Measurements from ENCODE around the gene ATL1.
A peak's percentile ranks its signal among the peaks of the same experiment; 100 is the strongest.
"Not testable (repeated sequence)": the region's sequence is repeated elsewhere in the genome, so short reads cannot be mapped to it uniquely, and the experiment has no call there.

ATL1 gene

DNA sequence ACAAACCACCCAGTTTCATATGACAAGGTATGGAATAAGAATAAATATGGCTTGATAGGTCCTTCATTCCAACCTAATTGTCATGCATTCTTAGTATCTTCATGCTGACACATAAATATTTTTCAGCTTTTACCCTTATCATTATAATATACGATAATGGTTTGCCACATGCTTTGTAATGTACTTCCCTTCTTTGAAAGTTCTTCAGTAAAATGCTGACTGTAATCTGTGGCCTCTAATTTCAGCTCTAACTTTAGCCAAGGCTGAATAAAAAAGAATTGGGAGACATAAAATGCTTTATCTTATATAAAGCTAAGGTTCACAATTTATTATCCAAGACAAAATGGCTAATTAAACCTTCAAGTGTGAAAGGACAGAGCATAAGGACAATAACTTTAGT lies 24.9 kb upstream of the ATL1 start:
- DNase-seq (ENCODE audit: low spot score), result no peak

DNA sequence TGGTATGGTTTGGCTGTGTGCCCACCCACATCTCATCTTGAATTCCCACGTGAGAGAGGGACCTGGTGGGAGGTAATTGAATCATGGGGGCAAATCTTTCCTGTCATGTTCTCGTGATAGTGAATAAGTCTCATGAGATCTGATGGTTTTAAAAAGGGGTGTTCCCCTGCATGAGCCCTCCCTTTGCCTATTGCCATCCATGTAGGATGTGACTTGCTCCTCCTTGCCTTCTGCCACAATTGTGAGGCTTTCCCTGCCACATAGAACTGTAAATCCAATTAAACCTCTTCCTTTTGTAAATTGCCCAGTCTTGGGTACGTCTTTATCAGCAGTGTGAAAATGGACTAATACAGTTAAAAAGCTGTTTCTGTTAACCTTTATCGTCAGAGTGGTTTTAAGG lies 21.9 kb upstream of the ATL1 start:
- DNase-seq (ENCODE audit: low spot score), result not testable (repeated sequence)

DNA sequence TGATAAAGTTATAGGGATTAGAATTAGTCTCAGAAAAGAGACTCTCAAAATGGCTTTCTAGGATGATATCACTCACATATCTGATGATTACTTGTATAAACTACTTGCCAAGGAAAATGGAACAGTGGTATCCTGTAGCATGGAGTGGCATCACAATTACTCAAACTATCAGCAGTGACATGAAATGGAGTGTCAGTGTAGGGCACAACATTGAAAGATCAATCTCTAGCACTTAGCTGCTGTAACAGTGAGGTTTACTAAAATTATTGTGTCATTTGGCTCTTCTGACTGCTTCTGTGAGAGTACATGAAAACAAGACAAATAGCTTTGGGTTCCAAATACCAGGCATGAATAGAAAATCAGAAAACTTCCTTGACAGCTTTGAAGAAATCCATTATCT lies 20.9 kb upstream of the ATL1 start:
- no peak for DNase-seq (ENCODE audit: low spot score)

DNA sequence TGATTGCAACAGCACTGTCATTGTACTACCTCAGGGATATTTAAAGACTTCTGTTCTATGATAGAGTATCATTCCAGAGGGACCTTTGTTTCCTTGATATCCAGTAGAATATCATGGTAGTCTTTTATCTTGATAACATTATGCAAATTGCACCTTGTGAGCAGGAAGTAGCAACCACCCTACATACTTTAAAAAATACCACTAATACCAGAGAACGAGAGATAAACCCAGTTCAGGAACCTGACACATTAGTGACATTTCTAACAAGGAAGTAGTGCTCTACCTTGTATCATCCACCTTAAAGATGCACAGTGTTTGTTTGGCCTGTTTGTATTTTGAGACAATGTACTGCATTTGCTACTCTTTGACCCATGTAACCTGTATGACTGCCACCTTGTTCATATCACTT lies 18.8 kb upstream of the ATL1 start:
- DNase-seq (ENCODE audit: low spot score), result no peak

DNA sequence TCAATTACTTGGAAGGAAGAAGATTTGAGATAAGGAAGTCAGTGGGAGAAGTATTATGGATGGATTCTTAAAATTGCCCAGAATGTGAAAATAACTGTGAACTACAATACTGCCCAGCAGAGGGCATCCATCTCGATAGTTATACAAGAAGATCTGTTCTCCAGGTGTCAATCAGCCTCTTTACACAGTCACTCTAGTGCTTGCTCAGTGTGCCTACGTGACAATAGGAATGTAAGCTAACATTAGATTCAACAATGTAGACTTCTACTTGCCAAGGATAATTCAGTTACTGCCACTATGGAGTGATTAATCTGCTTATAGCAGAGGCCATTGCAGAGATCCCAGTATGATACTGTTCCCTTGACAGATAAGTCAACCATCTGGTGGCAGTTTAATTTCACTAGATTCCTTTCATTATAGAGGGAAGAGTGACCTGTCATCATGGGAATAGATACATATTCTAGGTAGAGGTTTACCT lies 17.0 kb upstream of the ATL1 start:
- peak; percentile 47 for DNase-seq (ENCODE audit: low spot score)

DNA sequence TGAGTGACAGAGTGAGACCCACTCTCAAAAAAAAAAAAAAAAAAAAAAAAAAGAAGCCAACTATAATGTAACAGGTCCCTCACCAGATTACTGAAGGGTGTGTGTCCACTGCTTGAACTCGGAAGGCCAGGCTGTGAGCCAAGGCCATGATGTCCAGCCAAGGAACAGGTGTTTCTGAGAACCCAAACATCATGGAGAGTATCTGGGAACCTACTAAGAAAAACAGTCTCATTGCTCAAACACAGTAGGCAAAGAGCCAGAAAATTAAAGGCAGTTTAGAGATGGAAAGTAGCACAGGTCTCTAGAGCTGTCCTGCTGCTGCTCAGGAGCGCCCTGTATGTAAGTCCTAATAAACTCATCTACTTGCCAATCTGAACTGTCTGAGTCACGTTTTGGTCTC lies 15.0 kb upstream of the ATL1 start:
- DNase-seq (ENCODE audit: low spot score), result no peak

DNA sequence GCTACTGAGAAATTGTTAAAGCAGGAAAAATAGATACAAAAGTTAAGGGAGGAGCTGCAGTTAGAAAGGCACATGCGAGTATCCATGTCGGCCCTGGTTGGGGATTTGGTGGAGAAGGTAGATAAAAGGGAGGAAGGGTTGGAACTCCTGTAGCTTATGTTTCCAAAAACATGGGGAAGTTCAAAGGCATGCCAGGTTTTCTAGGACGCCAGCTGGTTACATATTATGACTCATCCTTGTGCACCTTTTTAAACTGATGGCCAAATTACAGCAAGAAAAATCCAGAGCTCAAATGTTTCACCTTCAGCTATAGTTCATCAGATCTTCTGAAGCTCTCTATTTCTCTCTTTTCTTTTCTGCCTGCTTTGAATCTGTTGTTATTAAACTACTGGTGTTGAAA lies 14.3 kb upstream of the ATL1 start:
- DNase-seq (ENCODE audit: low spot score), result no peak

DNA sequence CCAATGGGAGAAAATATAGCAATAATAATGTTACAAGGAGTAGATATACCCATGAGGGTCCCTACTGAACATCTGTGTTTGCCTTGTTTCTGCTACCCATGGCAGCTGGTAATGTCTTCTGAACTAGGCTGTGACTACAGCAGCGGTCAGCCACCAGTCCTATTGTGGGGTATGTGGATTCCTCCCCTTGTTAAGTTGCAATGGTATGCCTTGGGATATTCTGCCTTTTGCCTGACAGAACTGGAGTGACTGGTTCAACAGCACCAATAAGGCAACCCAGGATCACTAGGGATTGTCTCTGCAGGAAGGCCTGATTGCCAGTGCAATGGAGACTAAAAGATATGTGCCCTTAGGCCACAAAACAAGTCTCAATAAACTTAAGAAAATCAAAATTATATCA lies 9.7 kb upstream of the ATL1 start:
- no peak for DNase-seq (ENCODE audit: low spot score)

DNA sequence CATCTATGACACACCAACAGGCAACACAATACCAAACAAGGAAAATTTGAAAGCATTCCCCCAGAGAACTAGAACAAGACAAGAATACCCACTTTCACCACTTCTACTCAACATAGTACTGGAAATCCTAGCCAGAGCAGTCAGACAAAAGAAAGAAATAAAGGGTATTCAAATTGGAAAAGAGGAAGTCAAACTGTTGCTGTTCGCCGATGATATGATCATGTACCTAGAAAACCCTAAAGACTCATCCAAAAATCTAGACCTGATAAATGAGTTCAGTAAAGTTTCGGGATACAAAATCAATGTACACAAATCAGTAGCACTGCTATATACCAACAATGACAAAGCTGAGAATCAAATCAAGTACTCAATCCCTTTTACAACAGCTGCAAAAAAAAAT lies 8.1 kb upstream of the ATL1 start:
- no peak for DNase-seq (ENCODE audit: low spot score)

DNA sequence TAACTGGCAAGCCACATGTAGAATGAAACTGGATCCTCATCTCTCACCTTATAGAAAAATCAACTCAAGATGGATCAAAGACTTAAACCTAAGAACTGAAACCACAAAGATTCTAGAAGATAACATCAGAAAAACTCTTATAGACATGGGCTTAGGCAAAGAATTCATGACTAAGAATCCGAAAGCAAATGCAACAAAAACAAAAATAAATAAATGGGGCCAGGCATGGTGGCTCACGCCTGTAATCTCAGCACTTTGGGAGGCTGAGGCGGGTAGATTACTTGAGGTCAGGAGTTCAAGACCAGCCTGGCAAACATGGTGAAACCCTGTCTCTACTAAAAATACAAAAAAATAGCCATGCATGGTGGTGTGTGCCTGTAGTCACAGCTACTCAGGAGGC lies 7.1 kb upstream of the ATL1 start:
- DNase-seq (ENCODE audit: low spot score), result not testable (repeated sequence)

DNA sequence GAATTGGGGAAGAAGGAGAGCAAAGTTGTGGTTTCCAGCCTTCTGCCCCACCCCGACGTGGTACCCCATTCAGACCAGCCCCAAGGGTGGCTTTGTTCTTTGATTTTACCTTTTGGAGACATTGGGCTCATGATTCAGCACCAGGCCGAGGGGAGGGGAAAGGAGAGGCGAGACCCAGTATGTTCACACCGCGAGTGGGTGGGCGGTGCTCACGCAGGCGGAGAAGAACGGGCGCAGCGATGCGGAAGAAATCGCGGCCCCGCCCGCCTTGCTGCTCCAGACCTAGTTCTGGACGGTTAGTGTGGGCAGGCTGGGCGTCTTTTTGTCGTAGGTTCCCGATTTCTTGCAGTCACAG lies 963 bp downstream of the ATL1 start:
- no peak for DNase-seq (ENCODE audit: low spot score)

DNA sequence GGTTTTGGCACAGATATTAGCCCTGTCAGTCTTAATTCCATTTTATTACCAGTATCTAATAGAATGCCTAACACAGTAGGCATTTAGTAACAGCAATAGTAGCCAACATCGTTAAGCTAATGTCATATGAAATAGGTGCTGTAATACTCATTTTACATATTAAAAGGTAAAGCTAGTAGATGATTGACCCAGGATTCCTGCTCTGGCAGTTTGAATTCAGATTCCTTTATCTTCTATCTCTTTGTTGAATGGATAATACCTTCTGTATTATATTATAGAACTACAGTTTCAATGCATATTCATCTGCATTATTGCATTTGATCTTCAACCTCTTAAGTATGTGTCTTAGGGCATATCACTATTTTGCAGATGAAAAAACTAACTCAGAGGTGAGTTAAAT lies 2.9 kb downstream of the ATL1 start:
- no peak for DNase-seq (ENCODE audit: low spot score)

DNA sequence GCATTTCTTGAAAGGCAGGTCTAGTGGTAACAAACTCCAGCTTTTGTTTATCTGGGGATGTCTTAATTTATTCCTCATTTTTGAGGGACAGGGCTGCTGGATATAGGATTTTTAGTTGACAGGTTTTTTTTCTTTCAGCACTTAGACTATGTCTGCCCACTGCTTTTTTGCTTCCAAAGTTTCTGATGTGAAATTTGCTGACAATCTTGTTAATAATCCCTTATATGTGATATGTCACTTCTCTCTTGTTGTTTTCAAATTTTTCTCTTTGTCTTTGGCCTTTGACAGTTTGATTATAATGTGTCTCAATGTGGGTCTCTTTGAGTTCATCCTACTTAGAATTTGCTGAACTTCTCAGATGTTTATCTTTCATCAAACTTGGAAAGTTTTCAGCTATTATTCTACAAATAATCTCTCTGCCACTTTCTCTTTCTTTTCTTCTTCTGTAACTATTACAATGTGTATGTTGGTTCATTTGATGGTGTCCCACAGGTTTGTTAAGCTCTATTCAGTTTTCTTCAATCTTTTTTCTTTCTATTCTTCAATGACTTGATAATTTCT lies 9.8 kb downstream of the ATL1 start:
- no peak for DNase-seq (ENCODE audit: low spot score)

DNA sequence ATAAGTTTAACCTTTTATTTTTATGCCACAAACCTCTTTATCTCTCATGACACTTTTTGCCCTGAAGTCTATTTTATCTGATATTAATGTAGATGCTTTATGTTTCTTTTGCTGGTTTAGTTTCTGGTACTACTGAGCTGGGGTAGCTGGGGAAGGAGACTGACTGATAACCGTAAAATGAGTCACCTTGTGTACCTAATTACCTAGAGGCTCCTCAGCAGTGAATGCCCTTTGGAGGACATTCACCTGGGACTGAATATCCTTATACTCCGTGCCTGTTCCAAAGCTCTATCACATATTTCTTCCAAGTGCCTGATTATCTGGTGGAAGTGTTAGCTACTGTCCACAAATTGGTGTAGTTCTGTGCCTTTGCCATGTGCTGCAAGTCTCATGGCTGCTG lies 13.9 kb downstream of the ATL1 start:
- DNase-seq (ENCODE audit: low spot score), result no peak

DNA sequence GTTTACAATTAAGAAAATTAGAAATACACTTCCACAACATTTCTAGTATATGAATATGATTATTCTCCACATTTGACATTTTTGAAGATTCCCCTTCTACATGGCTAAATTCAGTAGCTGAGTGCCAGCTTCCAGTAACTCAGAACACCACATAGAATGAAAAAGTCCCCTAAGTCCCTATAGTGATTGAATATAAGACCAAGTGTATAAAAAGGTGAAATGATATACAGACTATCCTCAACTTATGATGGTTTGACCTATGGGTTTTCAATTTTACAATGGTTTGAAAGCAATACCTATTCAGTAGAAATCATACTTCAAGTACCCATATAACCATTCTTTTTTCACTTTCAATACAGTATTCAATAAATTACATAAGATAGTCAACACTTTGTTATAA lies 15.8 kb downstream of the ATL1 start:
- no peak for DNase-seq (ENCODE audit: low spot score)

DNA sequence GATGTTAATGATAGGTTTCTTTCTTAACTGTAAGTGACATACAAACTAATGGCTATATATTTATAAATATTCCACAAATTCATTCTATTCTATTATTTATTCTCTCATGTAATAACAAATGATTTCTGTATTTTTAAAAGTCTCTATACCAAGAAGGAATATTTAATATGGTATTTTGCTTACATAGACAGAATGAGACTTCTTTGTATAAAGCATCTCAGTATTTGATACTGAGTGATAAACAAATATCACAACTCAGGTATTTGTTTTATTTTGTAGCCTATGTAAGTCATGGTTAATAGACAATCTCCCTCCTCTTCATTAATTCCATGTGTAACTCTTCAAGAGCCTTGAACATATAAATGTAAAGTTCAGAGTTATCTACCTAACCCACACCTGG lies 18.0 kb downstream of the ATL1 start:
- DNase-seq (ENCODE audit: low spot score), result no peak

DNA sequence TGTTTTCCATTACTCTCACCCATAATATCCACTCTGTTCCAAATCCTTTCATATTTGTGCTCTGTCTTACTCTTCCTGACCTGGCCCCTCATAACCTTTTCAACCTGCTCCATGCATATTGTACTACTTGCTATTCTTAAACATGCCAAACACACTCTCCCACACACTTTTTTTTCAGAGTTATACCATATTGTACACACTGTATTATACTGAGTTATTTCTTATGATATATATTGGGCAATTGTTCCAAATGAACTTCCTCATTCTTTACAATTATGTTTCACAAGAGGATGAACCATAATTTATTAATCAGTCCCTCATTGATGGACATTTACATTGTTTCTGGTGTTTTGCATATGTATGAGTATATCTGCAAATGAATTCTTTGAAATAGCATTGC lies 18.5 kb downstream of the ATL1 start:
- no peak for DNase-seq (ENCODE audit: low spot score)

DNA sequence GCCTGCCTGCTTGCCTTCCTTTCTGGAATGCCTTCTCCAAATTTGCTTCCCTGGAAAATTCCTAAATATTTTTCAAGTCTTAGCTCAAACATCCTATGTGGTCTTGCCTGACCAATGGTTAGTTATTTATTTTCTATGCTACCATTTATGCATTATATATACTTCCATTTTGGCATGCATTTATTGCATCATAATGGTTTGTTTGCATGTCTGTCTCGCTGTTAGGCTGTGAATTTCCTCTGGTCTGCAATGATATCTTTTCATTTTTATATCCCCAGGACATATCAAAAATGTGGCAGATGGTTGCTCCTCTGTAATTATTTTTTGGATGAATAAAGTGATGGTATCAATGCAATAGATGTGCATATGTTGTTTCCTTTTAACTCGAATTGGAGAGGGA lies 30.5 kb downstream of the ATL1 start:
- no peak for DNase-seq (ENCODE audit: low spot score)

DNA sequence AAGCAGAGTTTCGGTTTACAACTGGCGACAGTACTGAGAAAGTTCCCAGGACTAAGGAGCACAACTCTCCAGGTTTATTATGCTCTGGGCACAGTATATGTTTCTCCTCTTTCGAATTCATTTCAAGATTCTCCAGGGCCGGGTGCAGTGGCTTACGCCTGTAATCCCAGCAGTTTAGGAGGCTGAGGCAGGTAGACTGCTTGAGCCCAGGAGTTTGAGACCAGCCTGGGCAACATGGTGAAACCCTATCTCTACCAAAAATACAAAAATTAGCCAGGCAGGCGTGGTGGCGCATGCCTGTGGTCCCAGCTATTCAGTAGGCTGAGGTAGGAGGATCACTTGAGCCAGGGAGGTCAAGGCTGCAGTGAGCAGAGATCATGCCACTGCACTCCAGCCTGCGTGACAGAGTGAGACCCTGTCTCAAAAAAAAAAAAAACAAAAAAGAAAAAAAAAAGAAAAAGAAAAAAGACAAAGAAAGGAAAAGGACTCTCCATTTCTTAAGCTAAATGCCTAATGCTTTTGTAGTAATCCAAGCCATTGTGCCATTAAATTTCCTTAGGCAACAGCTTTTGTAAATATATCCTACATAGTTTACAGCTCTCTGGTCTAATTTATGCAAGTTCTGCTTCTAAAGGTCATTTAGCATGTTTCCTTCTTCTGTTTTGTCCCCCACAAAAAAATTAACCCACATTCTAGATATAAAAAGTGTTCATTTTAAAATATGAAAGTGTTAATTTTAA lies 34.8 kb downstream of the ATL1 start:
- no peak for DNase-seq (ENCODE audit: low spot score)

DNA sequence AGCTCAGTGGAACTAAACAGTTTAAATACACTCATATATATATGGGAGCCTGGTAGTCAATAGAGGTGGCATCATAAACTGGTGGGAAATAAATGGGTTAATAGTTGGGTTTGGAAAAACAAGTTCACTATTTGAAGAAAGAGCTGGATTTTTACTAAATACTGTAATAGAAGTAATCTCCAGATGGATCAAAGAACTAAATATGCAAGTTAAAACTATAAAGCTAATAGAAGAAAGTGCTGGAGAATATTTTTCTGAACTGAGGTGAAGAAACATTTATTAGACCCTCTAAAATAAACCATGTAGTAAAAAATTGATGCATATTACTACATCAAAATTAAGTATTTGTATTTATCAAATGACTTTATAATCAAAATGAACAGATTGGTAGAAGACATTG lies 38.8 kb downstream of the ATL1 start:
- DNase-seq (ENCODE audit: low spot score), result no peak

DNA sequence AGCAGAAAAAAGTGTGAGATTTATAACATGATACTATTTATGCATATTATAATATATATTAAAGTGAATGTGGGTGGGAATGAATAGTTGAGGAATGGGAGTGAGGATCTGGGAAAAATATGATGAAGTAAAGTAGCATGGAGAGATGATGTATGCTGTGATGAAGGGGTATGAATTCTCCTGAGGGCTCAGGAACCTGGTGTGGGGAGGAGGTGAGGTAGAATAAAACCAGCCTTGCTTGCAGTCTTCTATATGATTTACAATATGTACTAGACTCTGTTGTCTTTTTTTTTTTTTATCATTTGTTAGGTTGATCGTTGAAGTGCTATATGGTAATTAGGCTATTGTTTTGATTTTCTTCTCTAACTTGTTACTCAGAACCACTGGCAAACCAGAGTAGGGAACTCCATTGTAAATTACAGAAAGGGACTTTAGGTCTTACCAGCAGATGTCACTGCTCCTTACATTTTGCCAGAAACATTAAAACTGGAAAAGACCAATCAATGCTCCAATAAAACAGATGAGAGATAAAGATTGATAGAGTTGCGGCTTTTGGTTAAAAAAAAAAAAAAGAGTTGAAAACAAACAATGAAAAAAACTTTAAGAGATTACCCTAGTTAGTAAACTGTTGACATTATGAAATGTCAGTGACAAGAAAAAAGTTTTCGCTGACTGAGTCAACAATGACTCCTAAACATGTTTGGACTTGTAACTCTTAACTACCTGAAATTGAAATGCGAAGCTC lies 39.9 kb downstream of the ATL1 start:
- no peak for DNase-seq (ENCODE audit: low spot score)

DNA sequence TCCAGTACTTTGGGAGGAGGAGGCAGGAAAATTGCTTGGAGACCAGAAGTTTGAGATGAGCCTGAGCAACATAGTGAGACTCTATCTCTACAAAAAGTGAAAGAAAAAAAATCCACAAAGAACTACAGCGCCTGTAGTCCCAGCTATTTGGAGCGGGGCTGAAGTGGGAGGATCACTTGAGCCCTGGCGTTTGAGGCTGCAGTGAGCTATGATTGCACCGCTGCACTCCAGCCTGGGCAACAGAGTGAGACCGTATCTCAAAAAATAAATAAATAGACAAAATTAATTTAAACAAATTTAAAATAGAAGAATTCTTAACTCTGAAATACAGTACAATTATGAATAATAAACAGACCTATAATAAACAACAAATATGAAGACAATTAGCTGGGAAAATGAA lies 40.9 kb downstream of the ATL1 start:
- no peak for DNase-seq (ENCODE audit: low spot score)

DNA sequence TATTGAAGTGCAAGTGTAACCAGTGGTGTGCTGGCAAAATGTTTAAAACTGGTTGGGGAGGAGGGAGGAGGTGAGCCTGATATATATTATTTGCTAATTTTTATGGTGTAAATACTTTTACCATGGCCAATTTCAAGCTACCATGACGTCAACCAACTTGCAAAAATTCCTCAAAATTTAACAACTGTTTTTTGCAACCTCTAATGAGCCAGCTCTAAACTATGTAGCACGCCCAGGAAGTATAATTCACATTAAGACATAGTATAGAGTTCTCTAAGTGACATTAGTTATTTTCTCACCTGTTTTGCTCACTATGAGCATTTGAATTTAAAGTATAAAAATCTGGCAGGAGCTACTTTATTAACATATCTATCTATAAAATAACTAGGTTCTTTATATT lies 41.4 kb downstream of the ATL1 start:
- DNase-seq (ENCODE audit: low spot score), result no peak

DNA sequence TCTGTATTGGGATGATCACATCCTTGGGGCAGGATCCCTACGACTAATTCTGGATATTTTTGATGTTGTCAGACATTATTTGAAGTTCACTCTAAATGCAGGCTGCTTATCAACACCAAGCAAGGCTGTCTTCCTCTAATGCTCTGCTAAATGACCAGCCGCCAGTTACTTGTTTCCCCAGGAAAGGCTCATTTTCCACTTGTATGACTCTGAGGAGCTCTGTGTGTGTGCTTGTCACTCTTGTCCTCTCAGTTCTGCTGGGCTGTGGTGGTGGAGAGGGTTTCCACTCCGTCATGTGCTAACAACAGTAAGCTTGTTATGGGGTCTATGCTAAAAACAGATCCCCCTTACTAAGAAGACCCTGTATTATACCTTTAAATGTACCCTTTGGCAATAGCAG lies 42.1 kb downstream of the ATL1 start:
- DNase-seq (ENCODE audit: low spot score), result no peak
